GM19043 (cell line): ENCODE results near the gene ICA1.

ENCODE experiments used
- ATAC-seq: cut with Tn5 transposase; IDR thresholded peaks from one replicate; pipeline ENCODE4 v1.9.1; 2021; ENCODE audit warnings: low read depth; ENCODE audit not compliant: unreplicated experiment

Gene ICA1

GRCh38 chr7:8228766-8229674 is 32.9 kb downstream of the ICA1 start:
- ATAC-seq = no peak

- no peak for ATAC-seq
These were observed 33.9 kb downstream of the ICA1 start for GRCh38 chr7:8228068-8228467.

GRCh38 chr7:8227261-8227660 is 34.7 kb downstream of the ICA1 start:
- ATAC-seq = no peak

GRCh38 chr7:8226501-8226900 is 35.5 kb downstream of the ICA1 start:
- no peak for ATAC-seq

GRCh38 chr7:8221567-8221966 is 40.4 kb downstream of the ICA1 start:
- no peak for ATAC-seq

GRCh38 chr7:8221101-8221495 is 40.9 kb downstream of the ICA1 start:
- ATAC-seq = no peak

- no peak for ATAC-seq
These were observed 41.4 kb downstream of the ICA1 start for GRCh38 chr7:8220376-8221100.

GRCh38 chr7:8217200-8218068 is 44.5 kb downstream of the ICA1 start:
- no peak for ATAC-seq

- no peak for ATAC-seq
These were observed 45.7 kb downstream of the ICA1 start for GRCh38 chr7:8216334-8216690.

GRCh38 chr7:8215648-8216333 is 46.2 kb downstream of the ICA1 start:
- no peak for ATAC-seq

GRCh38 chr7:8214244-8214824 is 47.6 kb downstream of the ICA1 start:
- ATAC-seq = no peak

GRCh38 chr7:8213381-8213780 is 48.6 kb downstream of the ICA1 start:
- ATAC-seq = no peak

GRCh38 chr7:8212638-8213037 is 49.3 kb downstream of the ICA1 start:
- ATAC-seq = no peak

GRCh38 chr7:8211725-8212096 is 50.3 kb downstream of the ICA1 start:
- ATAC-seq = no peak

- no peak for ATAC-seq
These were observed 50.9 kb downstream of the ICA1 start for GRCh38 chr7:8210845-8211724.

- ATAC-seq = no peak
These were observed 52.6 kb downstream of the ICA1 start for GRCh38 chr7:8209353-8209752.

- ATAC-seq = no peak
These were observed 53.2 kb downstream of the ICA1 start for GRCh38 chr7:8208816-8209215.

GRCh38 chr7:8206956-8207355 is 55.0 kb downstream of the ICA1 start:
- no peak for ATAC-seq

- ATAC-seq = no peak
These were observed 56.4 kb downstream of the ICA1 start for GRCh38 chr7:8205537-8205936.
